HepG2 (cell line): Measurements from ENCODE around the gene C1R. TPM values are rescaled to one million over a fixed set of nuclear protein-coding genes. Genes with fewer than 3 reads are reported as not detected.

Experiments
- BRCA1 ChIP-seq: sonication (generic); formaldehyde crosslinking; IDR thresholded peaks from 2 replicates; pipeline ENCODE4 v1.4.0; 2020; ENCODE audit warnings: missing genetic modification reagents
- CHD4 ChIP-seq: fragments of 200-600 bp; sonication (generic); IDR thresholded peaks from 2 replicates; pipeline ENCODE4 v1.7.0; 2017; ENCODE audit warnings: mild to moderate bottlenecking, low read length, borderline replicate concordance
- CREB1 ChIP-seq, 2 experiments: fragments of 450-650 bp in 1 of 2; IDR thresholded peaks; 2 replicates each; pipeline ENCODE4 v1.6.1; 2016 to 2017; ENCODE audit warnings: control low read depth in 1 of 2, mild to moderate bottlenecking in 1 of 2, missing compliant biosample characterization in 1 of 2, missing genetic modification characterization in 1 of 2
- FOSL2 ChIP-seq: sonication (generic); formaldehyde crosslinking; IDR thresholded peaks from 2 replicates; pipeline ENCODE4 v1.4.0; 2020; ENCODE audit warnings: missing genetic modification reagents
- HIVEP1 ChIP-seq: sonication (generic); formaldehyde crosslinking; IDR thresholded peaks from 2 replicates; pipeline ENCODE4 v1.4.0; 2020; ENCODE audit warnings: mild to moderate bottlenecking, missing genetic modification reagents
- PAXIP1 ChIP-seq: sonication (generic); formaldehyde crosslinking; conservative IDR thresholded peaks from 2 replicates; pipeline ENCODE4 v1.4.0; 2020; ENCODE audit warnings: mild to moderate bottlenecking, missing genetic modification reagents, moderate library complexity
- POGZ ChIP-seq: sonication (generic); formaldehyde crosslinking; IDR thresholded peaks from 2 replicates; pipeline ENCODE4 v1.4.0; 2020; ENCODE audit warnings: mild to moderate bottlenecking, missing genetic modification reagents
- SP5 ChIP-seq: IDR thresholded peaks from 2 replicates; pipeline ENCODE4 v1.6.1; 2016; ENCODE audit warnings: low read depth, borderline replicate concordance
- TEAD3 ChIP-seq: optimal IDR thresholded peaks from 2 replicates; pipeline ENCODE3; 2016; ENCODE audit warnings: borderline replicate concordance
- TFDP2 ChIP-seq: sonication (generic); formaldehyde crosslinking; IDR thresholded peaks from 2 replicates; pipeline ENCODE4 v1.4.0; 2020; ENCODE audit warnings: missing genetic modification reagents
- ZBTB7B ChIP-seq: sonication (generic); formaldehyde crosslinking; IDR thresholded peaks from 2 replicates; pipeline ENCODE4 v1.4.0; 2020; ENCODE audit warnings: missing genetic modification reagents
- ZNF761 ChIP-seq: sonication (generic); formaldehyde crosslinking; conservative IDR thresholded peaks from 2 replicates; pipeline ENCODE4 v1.4.0; 2020; ENCODE audit warnings: mild to moderate bottlenecking, missing genetic modification reagents
- polyA plus RNA-seq, 8 experiments: library from polyadenylated mRNA; depleted of rRNA in 3 of 8; stranded (reverse) in 7 of 8; unstranded in 1 of 8; fragments of >200 nt; fragmentation: Illumina TruSeq in 4 of 8; extraction: Trizol in 4 of 8; gene quantifications; 2 replicates each; pipeline versions ENCODE4 v1.2.1 to v1.2.3, GENCODE V29; 2011 to 2016; ENCODE audit warnings: low read depth in 4 of 8, missing spikeins in 1 of 8, mixed read lengths in 1 of 8; ENCODE audit not compliant: insufficient read depth in 1 of 8
- total RNA-seq, 5 experiments: library from RNA; depleted of rRNA; stranded (reverse); fragments of >200 nt; fragmentation: Illumina TruSeq; extraction: Trizol; gene quantifications; 2 replicates each; pipeline ENCODE4 v1.2.3, GENCODE V29; 2016; ENCODE audit warnings: low read depth in 1 of 5
- TF ChIP-seq, protein P1 (sequence below): sonication (generic); formaldehyde crosslinking; conservative IDR thresholded peaks from 2 replicates; pipeline ENCODE4 v1.5.0; 2020; ENCODE audit warnings: missing genetic modification reagents
- TF ChIP-seq, protein P2 (sequence below): sonication (generic); formaldehyde crosslinking; IDR thresholded peaks from 2 replicates; pipeline ENCODE4 v1.4.0; 2020; ENCODE audit warnings: mild to moderate bottlenecking, missing genetic modification reagents, borderline replicate concordance
- TF ChIP-seq, protein P3 (sequence below): IDR thresholded peaks from 2 replicates; pipeline ENCODE4 v1.6.1; 2016; ENCODE audit warnings: missing compliant biosample characterization, missing genetic modification reagents, borderline replicate concordance

Gene C1R
- total and polyA plus RNA-seq, 2 of the 13 experiments (the other 11 are each of a cell fraction or from before 2014, with no cell fraction given) = 3.5 to 6.5 TPM

DNA sequence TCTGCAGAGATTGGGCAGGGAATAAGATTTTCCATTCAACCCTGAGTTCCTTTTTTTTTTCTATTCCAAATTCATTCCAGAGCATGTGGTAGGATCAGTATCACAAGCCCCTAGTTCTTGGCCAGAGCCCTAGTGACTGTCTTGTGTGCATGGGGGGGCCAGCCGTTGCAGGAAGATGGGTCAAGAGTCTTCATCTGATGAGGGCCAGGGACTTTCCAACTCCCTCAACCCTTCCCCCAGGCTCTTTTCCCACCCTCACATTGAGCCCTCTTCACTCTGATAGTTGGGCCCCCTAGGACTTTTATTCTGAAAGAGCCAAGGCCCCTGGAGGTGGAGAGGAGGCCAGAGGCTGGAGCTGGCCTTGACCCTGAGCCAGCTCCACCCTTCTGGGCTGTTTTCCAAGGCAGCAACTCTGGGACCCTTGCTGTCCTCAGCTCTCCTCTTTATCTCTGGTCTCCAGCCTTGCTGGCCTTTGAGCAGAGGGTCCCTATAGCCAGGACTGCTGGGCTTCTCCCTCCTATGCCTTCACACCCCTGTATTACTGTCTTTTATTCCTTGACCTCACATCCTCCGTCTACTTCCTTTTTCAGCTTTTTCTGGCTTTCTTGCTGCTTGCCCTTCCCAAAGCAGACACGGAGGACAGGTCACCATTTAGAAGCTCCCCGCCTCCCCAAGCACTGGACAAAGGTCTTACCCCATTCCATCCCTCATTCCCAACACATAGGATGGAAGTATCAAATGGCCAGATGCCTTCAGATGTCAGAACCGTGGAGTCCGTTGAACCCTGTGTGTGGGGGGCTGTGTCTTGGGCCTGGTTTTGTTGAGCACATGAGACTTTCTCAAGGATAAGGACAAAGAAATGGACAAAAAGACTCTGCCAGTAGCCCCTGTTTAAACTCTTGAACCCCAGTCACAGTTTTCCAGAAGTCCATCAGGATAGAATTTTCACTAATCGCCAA, 30.8 kb upstream of the C1R start (continued):
- TF ChIP-seq, protein P1, sequence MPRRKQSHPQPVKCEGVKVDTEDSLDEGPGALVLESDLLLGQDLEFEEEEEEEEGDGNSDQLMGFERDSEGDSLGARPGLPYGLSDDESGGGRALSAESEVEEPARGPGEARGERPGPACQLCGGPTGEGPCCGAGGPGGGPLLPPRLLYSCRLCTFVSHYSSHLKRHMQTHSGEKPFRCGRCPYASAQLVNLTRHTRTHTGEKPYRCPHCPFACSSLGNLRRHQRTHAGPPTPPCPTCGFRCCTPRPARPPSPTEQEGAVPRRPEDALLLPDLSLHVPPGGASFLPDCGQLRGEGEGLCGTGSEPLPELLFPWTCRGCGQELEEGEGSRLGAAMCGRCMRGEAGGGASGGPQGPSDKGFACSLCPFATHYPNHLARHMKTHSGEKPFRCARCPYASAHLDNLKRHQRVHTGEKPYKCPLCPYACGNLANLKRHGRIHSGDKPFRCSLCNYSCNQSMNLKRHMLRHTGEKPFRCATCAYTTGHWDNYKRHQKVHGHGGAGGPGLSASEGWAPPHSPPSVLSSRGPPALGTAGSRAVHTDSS = no peak
- TF ChIP-seq ZNF761 (CRISPR knock-in tag) = peak; percentile 78; the same call in 1 of the 2 replicates
- TF ChIP-seq CREB1 (IDR thresholded peaks at IDR 0.05) = no peak
- peak; percentile 6; the same call in 1 of the 2 replicates for TF ChIP-seq CREB1 (CRISPR knock-in tag; IDR thresholded peaks at IDR 0.05)
- TF ChIP-seq POGZ (CRISPR knock-in tag) = peak; percentile 44; the same call in 1 of the 2 replicates
- peak; percentile 80; the same call in 1 of the 2 replicates for TF ChIP-seq CHD4
- TF ChIP-seq FOSL2 = 0 out of 2 replicates have a peak, but pooled peaks have one; percentile 11
- TF ChIP-seq TFDP2 (CRISPR knock-in tag) = peak; percentile 20; the same call in 1 of the 2 replicates
- peak; percentile 73 for TF ChIP-seq PAXIP1 (CRISPR knock-in tag)
- TF ChIP-seq HIVEP1 (CRISPR knock-in tag) = no peak
- TF ChIP-seq ZBTB7B (CRISPR knock-in tag) = 0 out of 2 replicates have a peak, but pooled peaks have one; percentile 55
- TF ChIP-seq, protein P2, sequence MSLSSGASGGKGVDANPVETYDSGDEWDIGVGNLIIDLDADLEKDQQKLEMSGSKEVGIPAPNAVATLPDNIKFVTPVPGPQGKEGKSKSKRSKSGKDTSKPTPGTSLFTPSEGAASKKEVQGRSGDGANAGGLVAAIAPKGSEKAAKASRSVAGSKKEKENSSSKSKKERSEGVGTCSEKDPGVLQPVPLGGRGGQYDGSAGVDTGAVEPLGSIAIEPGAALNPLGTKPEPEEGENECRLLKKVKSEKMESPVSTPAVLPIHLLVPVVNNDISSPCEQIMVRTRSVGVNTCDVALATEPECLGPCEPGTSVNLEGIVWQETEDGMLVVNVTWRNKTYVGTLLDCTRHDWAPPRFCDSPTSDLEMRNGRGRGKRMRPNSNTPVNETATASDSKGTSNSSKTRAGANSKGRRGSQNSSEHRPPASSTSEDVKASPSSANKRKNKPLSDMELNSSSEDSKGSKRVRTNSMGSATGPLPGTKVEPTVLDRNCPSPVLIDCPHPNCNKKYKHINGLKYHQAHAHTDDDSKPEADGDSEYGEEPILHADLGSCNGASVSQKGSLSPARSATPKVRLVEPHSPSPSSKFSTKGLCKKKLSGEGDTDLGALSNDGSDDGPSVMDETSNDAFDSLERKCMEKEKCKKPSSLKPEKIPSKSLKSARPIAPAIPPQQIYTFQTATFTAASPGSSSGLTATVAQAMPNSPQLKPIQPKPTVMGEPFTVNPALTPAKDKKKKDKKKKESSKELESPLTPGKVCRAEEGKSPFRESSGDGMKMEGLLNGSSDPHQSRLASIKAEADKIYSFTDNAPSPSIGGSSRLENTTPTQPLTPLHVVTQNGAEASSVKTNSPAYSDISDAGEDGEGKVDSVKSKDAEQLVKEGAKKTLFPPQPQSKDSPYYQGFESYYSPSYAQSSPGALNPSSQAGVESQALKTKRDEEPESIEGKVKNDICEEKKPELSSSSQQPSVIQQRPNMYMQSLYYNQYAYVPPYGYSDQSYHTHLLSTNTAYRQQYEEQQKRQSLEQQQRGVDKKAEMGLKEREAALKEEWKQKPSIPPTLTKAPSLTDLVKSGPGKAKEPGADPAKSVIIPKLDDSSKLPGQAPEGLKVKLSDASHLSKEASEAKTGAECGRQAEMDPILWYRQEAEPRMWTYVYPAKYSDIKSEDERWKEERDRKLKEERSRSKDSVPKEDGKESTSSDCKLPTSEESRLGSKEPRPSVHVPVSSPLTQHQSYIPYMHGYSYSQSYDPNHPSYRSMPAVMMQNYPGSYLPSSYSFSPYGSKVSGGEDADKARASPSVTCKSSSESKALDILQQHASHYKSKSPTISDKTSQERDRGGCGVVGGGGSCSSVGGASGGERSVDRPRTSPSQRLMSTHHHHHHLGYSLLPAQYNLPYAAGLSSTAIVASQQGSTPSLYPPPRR (CRISPR knock-in tag) = 0 out of 2 replicates have a peak, but pooled peaks have one; percentile 35
- TF ChIP-seq SP5 (CRISPR knock-in tag) = peak; percentile 96
- no peak for TF ChIP-seq BRCA1 (CRISPR knock-in tag)
- TF ChIP-seq TEAD3 (CRISPR knock-in tag) = peak; percentile 31
- TF ChIP-seq, protein P3, sequence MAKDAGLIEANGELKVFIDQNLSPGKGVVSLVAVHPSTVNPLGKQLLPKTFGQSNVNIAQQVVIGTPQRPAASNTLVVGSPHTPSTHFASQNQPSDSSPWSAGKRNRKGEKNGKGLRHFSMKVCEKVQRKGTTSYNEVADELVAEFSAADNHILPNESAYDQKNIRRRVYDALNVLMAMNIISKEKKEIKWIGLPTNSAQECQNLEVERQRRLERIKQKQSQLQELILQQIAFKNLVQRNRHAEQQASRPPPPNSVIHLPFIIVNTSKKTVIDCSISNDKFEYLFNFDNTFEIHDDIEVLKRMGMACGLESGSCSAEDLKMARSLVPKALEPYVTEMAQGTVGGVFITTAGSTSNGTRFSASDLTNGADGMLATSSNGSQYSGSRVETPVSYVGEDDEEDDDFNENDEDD (CRISPR knock-in tag) = no peak
